PC-9 (cell line): ENCODE results near the gene SPATA1. TPM values are rescaled to one million over a fixed set of nuclear protein-coding genes. Genes with fewer than 3 reads are reported as not detected.
A peak's percentile ranks its signal among the peaks of the same experiment; 100 is the strongest.

Experiments
- BruUV-seq: library from RNA; stranded (reverse); fragments of 400-500 nt; replicated peaks from 2 replicates; lab custom pipeline; 2021; lab: Mats Ljungman, UMichigan
- CTCF ChIA-PET: fragments of 300-600 bp; sonication (Branson Sonifier 250); formaldehyde crosslinking; loops from one replicate; lab custom pipeline; 2022; ENCODE audit warnings: antibody characterized with exemption; lab: Charles Lee
- POLR2A ChIA-PET: fragments of 300-600 bp; sonication (Branson Sonifier 250); formaldehyde crosslinking; loops from one replicate; lab custom pipeline; 2022; ENCODE audit warnings: antibody characterized with exemption; ENCODE audit not compliant: unreplicated experiment; lab: Charles Lee
- DNase-seq, 2 experiments: peaks; one replicate each; pipeline versions ENCODE4 v3.0.0 to v3.0.0-alpha.2; 2015 to 2022; ENCODE audit warnings: mixed read lengths in 1 of 2
- H2AFZ ChIP-seq: fragments of 200-600 bp; sonication (generic); 2 replicates; pipeline ENCODE4 v1.8.1; 2017; ENCODE audit warnings: antibody characterized with exemption
- H3F3A ChIP-seq: fragments of 200-600 bp; sonication (generic); 2 replicates; pipeline ENCODE4 v1.8.1; 2017; ENCODE audit warnings: antibody characterized with exemption, mild to moderate bottlenecking, low read depth; ENCODE audit not compliant: insufficient read depth
- H3K27ac ChIP-seq: fragments of 200-600 bp; sonication (generic); 2 replicates; pipeline ENCODE4 v1.6.1; 2016; ENCODE audit warnings: mixed run types
- H3K27me3 ChIP-seq: fragments of 200-600 bp; sonication (generic); 2 replicates; pipeline ENCODE4 v1.6.1; 2016; ENCODE audit warnings: low read depth, mixed run types; ENCODE audit not compliant: insufficient read depth
- H3K36me3 ChIP-seq: fragments of 200-600 bp; sonication (generic); 2 replicates; pipeline ENCODE4 v1.6.1; 2016; ENCODE audit warnings: low read depth, mixed run types
- H3K4me1 ChIP-seq: fragments of 200-600 bp; sonication (generic); replicated peaks from 2 replicates; pipeline ENCODE4 v1.6.1; 2016; ENCODE audit warnings: mixed run types; ENCODE audit not compliant: insufficient read depth
- H3K4me2 ChIP-seq: fragments of 200-600 bp; sonication (generic); 2 replicates; pipeline ENCODE4 v1.6.1; 2017; ENCODE audit warnings: mixed run types
- H3K4me3 ChIP-seq: fragments of 200-600 bp; sonication (generic); 2 replicates; pipeline ENCODE4 v1.6.1; 2016; ENCODE audit warnings: mixed run types
- H3K79me2 ChIP-seq: fragments of 200-600 bp; sonication (generic); 2 replicates; pipeline ENCODE4 v1.6.1; 2017; ENCODE audit warnings: low read depth, mixed run types
- H3K9me2 ChIP-seq: fragments of 200-600 bp; sonication (generic); 2 replicates; pipeline ENCODE4 v1.8.1; 2017; ENCODE audit warnings: mild to moderate bottlenecking; ENCODE audit not compliant: insufficient read depth
- H3K9me3 ChIP-seq: fragments of 200-600 bp; sonication (generic); 2 replicates; pipeline ENCODE4 v1.8.1; 2016; ENCODE audit warnings: low read depth; ENCODE audit not compliant: insufficient read depth
- H4K20me1 ChIP-seq: fragments of 200-600 bp; sonication (generic); 2 replicates; pipeline ENCODE4 v1.8.1; 2017; ENCODE audit not compliant: insufficient read depth
- CTCF ChIP-seq: fragments of 200-600 bp; sonication (generic); conservative IDR thresholded peaks from 2 replicates; pipeline ENCODE4 v1.6.1; 2017; ENCODE audit warnings: mixed run types, antibody characterized with exemption, mild to moderate bottlenecking, moderate library complexity
- EZH2 ChIP-seq: fragments of 200-600 bp; sonication (generic); IDR thresholded peaks from 2 replicates; pipeline ENCODE4 v1.8.0; 2017; ENCODE audit warnings: antibody characterized with exemption, low read depth
- intact Hi-C: fragments of 100-400 bp; cut with micrococcal nuclease; formaldehyde crosslinking; loops from one replicate; pipeline ENCODE4 v1.10.0; 2022; ENCODE audit not compliant: unreplicated experiment
- total RNA-seq: library from RNA; stranded (reverse); gene quantifications from 2 replicates; pipeline ENCODE4 v1.2.3, GENCODE V29; 2021

The SPATA1 gene
- total RNA-seq, 1 experiment from 2014 or later = 1.9 TPM

- H3K79me2 ChIP-seq = peaks cover 19% of the 10 kb centered on the region
- DNase-seq = no peak
- H3K27me3 ChIP-seq = no peaks in the 10 kb centered on the region
- no peaks in the 10 kb centered on the region for H3K9me2 ChIP-seq
- H2AFZ ChIP-seq = no peak overlapping the region
- ChIA-PET CTCF (no interaction called here), POLR2A (no interaction called here)
- H3K27ac ChIP-seq = no peak overlapping the region
- H4K20me1 ChIP-seq = peaks cover 8% of the 10 kb centered on the region; the same call in 1 of the 2 replicates
- no peak overlapping the region for H3K4me2 ChIP-seq
- no peaks in the 10 kb centered on the region for H3F3A ChIP-seq
- H3K4me1 ChIP-seq = peaks cover 17% of the 10 kb centered on the region
- TF ChIP-seq CTCF (no peak), EZH2 (no peak)
- peaks cover 2% of the 10 kb centered on the region; the same call in 1 of the 2 replicates for H3K36me3 ChIP-seq
- no peak overlapping the region for H3K4me3 ChIP-seq
- peaks cover 4% of the 10 kb centered on the region for H3K9me3 ChIP-seq
- no TSS peak for BruUV-seq
- intact Hi-C loops = no loop called here
Measured at GRCh38 chr1:84476225-84476624, 30.0 kb upstream of the SPATA1 start.

GRCh38 chr1:84478876-84479868, 27.0 kb upstream of the SPATA1 start, which contains the start of gene RPF1:
Gene RPF1, plus strand, starts transcription at chr1:84479266. Its CDS starts 16 bp downstream, at chr1:84479282.
- H2AFZ ChIP-seq = peak within 1 kb of the TSS; percentile 99
- no peaks in the 10 kb centered on the region for H3F3A ChIP-seq
- peaks cover 22% of the 10 kb centered on the region for H3K4me1 ChIP-seq
- peak; percentile 67 to 68 for DNase-seq
- H3K9me2 ChIP-seq = no peaks in the 10 kb centered on the region
- peaks cover 19% of the 10 kb centered on the region for H4K20me1 ChIP-seq
- H3K36me3 ChIP-seq = peaks cover 31% of the 10 kb centered on the region
- intact Hi-C loops = no loop called here
- H3K27ac ChIP-seq = peak within 1 kb of the TSS; percentile 69
- BruUV-seq = TSS peak; percentile 86
- peaks cover 45% of the 10 kb centered on the region for H3K79me2 ChIP-seq
- peaks cover 4% of the 10 kb centered on the region for H3K9me3 ChIP-seq
- H3K4me2 ChIP-seq = peak within 1 kb of the TSS; percentile 87
- no peaks in the 10 kb centered on the region for H3K27me3 ChIP-seq
- TF ChIP-seq CTCF (no peak), EZH2 (no peak)
- CTCF ChIA-PET = interaction anchor here (0.6 kb wide), 1 partner anchor 99 kb away, joined by 3 read pairs; no protein-coding TSS in a partner anchor
- peak within 1 kb of the TSS; percentile 67 for H3K4me3 ChIP-seq
- POLR2A ChIA-PET = interaction anchor here (0.8 kb wide), 1 partner anchor 95 kb away, joined by 4 read pairs; the partner anchor contains the start of gene CTBS

GRCh38 chr1:84479998-84480397, 26.2 kb upstream of the SPATA1 start:
- no peaks in the 10 kb centered on the region for H3K9me2 ChIP-seq
- no peak for TF ChIP-seq EZH2
- no peak for TF ChIP-seq CTCF
- peaks cover 19% of the 10 kb centered on the region for H4K20me1 ChIP-seq
- H3K79me2 ChIP-seq = peaks cover 49% of the 10 kb centered on the region
- no peaks in the 10 kb centered on the region for H3F3A ChIP-seq
- BruUV-seq = no TSS peak
- peaks cover 37% of the 10 kb centered on the region for H3K36me3 ChIP-seq
- no peak for DNase-seq
- peak overlapping the region; percentile 67 for H3K4me3 ChIP-seq
- H3K4me2 ChIP-seq = peak overlapping the region; percentile 87
- peak overlapping the region; percentile 69; the same call in 1 of the 2 replicates for H3K27ac ChIP-seq
- intact Hi-C loops = no loop called here
- peaks cover 22% of the 10 kb centered on the region for H3K4me1 ChIP-seq
- peaks cover 4% of the 10 kb centered on the region for H3K9me3 ChIP-seq
- POLR2A ChIA-PET = interaction anchor here (0.6 kb wide), 1 partner anchor 27 kb away, joined by 3 read pairs; the partner anchor contains the start of genes GNG5 and SPATA1
- no peaks in the 10 kb centered on the region for H3K27me3 ChIP-seq
- H2AFZ ChIP-seq = peak overlapping the region; percentile 99
- CTCF ChIA-PET = interaction anchor here (0.6 kb wide), 1 partner anchor 98 kb away, joined by 3 read pairs; no protein-coding TSS in a partner anchor
